RWPE2 (cell line): ENCODE measurements around the gene LRCOL1.
A peak's percentile ranks its signal among the peaks of the same experiment; 100 is the strongest.

Experiments used
- ATAC-seq: fragments of 200-7000 bp; cut with Tn5 transposase; 3 replicates; pipeline ENCODE4 v1.9.1; 2021; ENCODE audit warnings: low read depth
- DNase-seq: peaks from one replicate; pipeline ENCODE4 v3.0.0-alpha.2; 2020; ENCODE audit warnings: low spot score
- H3K27ac ChIP-seq: fragments of 450-650 bp; 2 replicates; pipeline ENCODE4 v1.5.1; 2017; ENCODE audit warnings: mild to moderate bottlenecking; ENCODE audit not compliant: poor library complexity, severe bottlenecking
- H3K27me3 ChIP-seq: fragments of 250-450 bp; sonication (Bioruptor Pico); 2 replicates; pipeline ENCODE4 v1.5.1; 2021; ENCODE audit warnings: mild to moderate bottlenecking, moderate library complexity; ENCODE audit not compliant: insufficient read depth, poor library complexity, severe bottlenecking
- H3K36me3 ChIP-seq: fragments of 250-450 bp; sonication (Bioruptor Pico); 2 replicates; pipeline ENCODE4 v1.5.1; 2020; ENCODE audit warnings: low read depth, mild to moderate bottlenecking, moderate library complexity
- H3K4me1 ChIP-seq: fragments of 250-450 bp; sonication (Bioruptor Pico); 2 replicates; pipeline ENCODE4 v1.5.1; 2021; ENCODE audit warnings: mild to moderate bottlenecking, moderate library complexity; ENCODE audit not compliant: insufficient read depth, poor library complexity, severe bottlenecking
- H3K4me3 ChIP-seq: fragments of 250-450 bp; sonication (Bioruptor Pico); 2 replicates; pipeline ENCODE4 v1.5.1; 2021; ENCODE audit warnings: mild to moderate bottlenecking, moderate library complexity; ENCODE audit not compliant: severe bottlenecking
- H3K9me3 ChIP-seq: fragments of 250-450 bp; sonication (Bioruptor Pico); 2 replicates; pipeline ENCODE4 v1.5.1; 2021; ENCODE audit warnings: mild to moderate bottlenecking, moderate library complexity; ENCODE audit not compliant: severe bottlenecking
- TF ChIP-seq, protein P1 (sequence below): fragments of 450-650 bp; IDR thresholded peaks from one replicate; pipeline ENCODE4 v1.5.1; 2017; ENCODE audit warnings: mild to moderate bottlenecking, moderate library complexity; ENCODE audit not compliant: poor library complexity, severe bottlenecking

LRCOL1 gene

DNA sequence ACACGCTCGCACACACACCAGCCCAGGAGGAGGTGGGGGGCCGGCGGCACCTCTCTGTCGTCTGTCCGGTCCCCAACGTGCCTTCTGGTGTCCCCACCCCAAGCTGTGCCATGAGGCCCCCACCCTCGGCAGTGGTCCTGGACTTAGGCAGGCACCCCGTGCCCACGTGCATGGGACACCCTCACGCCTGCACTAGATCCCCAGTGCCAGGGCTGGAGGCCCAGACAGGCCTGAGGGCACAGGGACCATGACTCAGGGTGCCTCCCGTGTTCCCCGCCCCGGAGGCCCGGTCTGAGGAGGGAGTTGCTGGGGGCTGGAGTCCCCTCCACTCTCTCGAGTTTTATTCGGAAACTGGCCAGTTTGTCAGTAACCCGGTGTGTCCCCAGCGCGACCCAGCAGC is 38.8 kb downstream of the LRCOL1 start:
- H3K9me3 ChIP-seq: no peaks in the 10 kb centered on the region
- DNase-seq: no peak
- H3K4me3 ChIP-seq: no peak overlapping the region
- H3K36me3 ChIP-seq: peaks cover 8% of the 10 kb centered on the region
- H3K27me3 ChIP-seq: no peaks in the 10 kb centered on the region
- no peak overlapping the region for H3K27ac ChIP-seq
- no peaks in the 10 kb centered on the region for H3K4me1 ChIP-seq
- no peak for ATAC-seq
- TF ChIP-seq, protein P1, sequence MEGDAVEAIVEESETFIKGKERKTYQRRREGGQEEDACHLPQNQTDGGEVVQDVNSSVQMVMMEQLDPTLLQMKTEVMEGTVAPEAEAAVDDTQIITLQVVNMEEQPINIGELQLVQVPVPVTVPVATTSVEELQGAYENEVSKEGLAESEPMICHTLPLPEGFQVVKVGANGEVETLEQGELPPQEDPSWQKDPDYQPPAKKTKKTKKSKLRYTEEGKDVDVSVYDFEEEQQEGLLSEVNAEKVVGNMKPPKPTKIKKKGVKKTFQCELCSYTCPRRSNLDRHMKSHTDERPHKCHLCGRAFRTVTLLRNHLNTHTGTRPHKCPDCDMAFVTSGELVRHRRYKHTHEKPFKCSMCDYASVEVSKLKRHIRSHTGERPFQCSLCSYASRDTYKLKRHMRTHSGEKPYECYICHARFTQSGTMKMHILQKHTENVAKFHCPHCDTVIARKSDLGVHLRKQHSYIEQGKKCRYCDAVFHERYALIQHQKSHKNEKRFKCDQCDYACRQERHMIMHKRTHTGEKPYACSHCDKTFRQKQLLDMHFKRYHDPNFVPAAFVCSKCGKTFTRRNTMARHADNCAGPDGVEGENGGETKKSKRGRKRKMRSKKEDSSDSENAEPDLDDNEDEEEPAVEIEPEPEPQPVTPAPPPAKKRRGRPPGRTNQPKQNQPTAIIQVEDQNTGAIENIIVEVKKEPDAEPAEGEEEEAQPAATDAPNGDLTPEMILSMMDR: no peak

DNA sequence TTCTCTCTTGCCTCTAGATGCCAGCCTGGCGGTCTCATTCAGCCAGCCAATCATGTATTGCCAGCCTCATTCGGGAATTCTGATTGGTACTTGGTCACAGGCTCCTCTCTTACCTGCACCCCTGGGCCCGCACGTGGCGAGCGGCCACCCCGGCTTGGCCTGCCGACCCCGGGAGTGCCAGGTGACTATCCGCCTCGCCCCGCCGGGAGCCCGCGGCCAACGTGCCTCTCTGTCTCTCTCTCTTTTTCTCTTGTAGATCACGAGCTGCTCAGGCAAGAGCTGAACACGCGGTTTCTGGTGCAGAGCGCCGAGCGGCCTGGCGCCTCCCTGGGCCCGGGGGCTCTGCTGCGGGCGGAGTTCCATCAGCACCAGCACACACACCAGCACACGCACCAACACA is 39.3 kb downstream of the LRCOL1 start:
- no peak for DNase-seq
- Histone ChIP-seq H3K9me3 (no peaks in the 10 kb centered on the region), H3K27ac (no peak overlapping the region), H3K27me3 (no peaks in the 10 kb centered on the region), H3K4me1 (no peaks in the 10 kb centered on the region), H3K4me3 (no peak overlapping the region), H3K36me3 (peaks cover 3% of the 10 kb centered on the region)
- TF ChIP-seq, protein P1: no peak
- no peak for ATAC-seq

DNA sequence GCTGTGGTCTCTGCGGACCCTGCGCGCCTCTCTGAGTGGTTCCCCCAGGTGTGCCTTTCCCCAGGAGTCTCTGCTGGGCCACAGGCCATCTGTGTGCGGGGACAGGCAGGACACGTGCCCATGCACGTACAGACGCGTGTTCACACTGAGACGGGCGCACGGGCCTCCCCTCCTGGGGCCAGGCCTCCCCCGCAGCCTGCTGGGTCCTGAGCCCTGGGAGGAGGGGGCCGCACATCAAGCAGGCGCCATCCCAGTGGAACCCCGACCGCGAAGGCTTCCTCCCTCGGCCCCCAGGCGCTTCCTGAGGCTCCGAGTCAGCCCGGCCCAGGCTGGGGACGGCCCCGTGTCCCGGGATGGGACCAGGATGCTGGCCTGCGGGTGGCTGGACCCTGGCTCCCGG is 39.7 kb downstream of the LRCOL1 start:
- no peak overlapping the region for H3K4me3 ChIP-seq
- peaks cover 3% of the 10 kb centered on the region for H3K36me3 ChIP-seq
- no peak for DNase-seq

DNA sequence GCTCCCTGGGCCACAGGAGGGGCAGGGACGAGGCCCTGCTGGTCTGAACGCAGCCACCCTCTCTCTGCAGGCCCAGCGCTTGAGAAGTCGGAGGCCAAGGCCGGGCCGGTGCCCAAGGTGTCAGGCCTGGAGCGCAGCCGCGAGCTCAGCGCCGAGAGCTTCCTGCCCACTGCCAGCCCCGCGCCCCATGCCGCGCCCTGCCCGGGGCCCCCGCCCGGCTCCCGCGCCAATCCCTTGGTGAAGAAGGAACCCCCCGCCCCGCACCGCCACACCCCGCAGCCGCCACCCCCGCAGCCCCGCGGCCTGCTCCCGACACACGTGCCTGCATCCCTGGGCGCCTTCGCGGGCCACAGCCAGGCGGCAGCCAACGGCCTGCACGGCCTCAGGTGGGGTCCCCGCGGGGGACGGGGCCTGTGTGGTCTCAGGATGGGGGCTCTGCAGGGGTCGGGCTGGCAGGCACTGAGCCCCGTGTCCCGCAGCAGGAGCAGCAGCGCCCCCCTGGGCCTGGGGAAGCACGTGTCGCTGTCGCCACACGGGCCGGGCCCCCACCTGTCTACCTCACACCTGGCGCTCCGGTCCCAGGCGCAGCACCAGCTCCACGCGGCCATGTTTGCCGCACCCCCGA is 40.4 kb downstream of the LRCOL1 start:
- TF ChIP-seq, protein P1: no peak
- no peak overlapping the region for H3K4me3 ChIP-seq
- peaks cover 3% of the 10 kb centered on the region; the same call in 1 of the 2 replicates for H3K36me3 ChIP-seq
- ATAC-seq: no peak
- no peak overlapping the region for H3K27ac ChIP-seq
- no peaks in the 10 kb centered on the region for H3K9me3 ChIP-seq
- no peak for DNase-seq
- no peaks in the 10 kb centered on the region for H3K27me3 ChIP-seq
- H3K4me1 ChIP-seq: no peaks in the 10 kb centered on the region

More for the DNA sequence above, 39.7 kb downstream of the LRCOL1 start:
- H3K27me3 ChIP-seq: no peaks in the 10 kb centered on the region
- no peaks in the 10 kb centered on the region for H3K4me1 ChIP-seq
- no peaks in the 10 kb centered on the region for H3K9me3 ChIP-seq
- H3K27ac ChIP-seq: no peak overlapping the region
- TF ChIP-seq, protein P1: no peak
- ATAC-seq: no peak

DNA sequence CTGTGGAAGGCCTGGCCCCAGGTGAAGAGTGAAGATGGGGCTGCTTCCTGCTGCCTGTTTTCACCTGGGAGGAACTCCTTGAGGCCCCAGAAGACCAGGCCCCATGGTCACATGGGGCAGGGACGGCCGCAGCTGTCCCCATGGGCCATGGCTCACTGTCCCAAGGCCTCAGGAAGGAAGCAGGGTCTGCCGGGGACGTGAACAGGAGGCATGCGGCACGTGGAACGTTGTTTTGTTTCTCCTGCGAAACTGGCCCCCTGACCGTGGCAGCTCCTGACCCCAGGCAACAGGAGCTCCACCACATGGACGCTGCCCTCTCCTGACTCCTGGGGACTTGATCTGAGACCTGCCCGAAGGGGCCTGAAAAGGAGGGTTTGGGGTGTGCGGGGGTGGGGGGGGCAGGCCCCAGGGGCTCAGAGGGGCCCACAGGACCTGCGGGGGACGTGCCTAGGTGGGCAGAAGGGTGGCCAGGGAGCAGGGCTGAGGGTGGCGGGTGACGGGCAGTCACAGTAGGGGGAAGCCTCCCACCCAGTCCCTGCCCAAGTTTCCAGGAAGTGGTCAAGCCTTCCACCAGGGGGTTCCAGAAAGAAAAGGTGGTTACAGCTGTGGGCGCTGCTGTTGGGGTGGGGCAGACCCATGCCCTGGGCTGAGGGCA is 41.4 kb downstream of the LRCOL1 start:
- Histone ChIP-seq H3K9me3 (no peaks in the 10 kb centered on the region), H3K4me1 (no peaks in the 10 kb centered on the region), H3K27ac (no peak overlapping the region), H3K36me3 (peaks cover 3% of the 10 kb centered on the region; the same call in 1 of the 2 replicates), H3K27me3 (no peaks in the 10 kb centered on the region), H3K4me3 (no peak overlapping the region)
- TF ChIP-seq, protein P1: no peak
- no peak for DNase-seq
- 0 out of 3 replicates have a peak, but pooled peaks have one; percentile 6 for ATAC-seq
